Left hindlimb (tissue), 1 donor: ENCODE data around the gene RNASEL.
A peak's percentile ranks its signal among the peaks of the same experiment; 100 is the strongest.
"Not testable (repeated sequence)": the region's sequence is repeated elsewhere in the genome, so short reads cannot be mapped to it uniquely, and the experiment has no call there.

Experiments used
- DNase-seq: peaks from one replicate; pipeline ENCODE4 v3.0.0-alpha.2; 2018

RNASEL gene

GRCh38 chr1:182588500-182589396, at the start of gene RNASEL:
Gene RNASEL (minus strand): TSS chr1:182589256. CDS start chr1:182586806, 2,450 bp downstream.
- DNase-seq, result peak; percentile 83

DNA sequence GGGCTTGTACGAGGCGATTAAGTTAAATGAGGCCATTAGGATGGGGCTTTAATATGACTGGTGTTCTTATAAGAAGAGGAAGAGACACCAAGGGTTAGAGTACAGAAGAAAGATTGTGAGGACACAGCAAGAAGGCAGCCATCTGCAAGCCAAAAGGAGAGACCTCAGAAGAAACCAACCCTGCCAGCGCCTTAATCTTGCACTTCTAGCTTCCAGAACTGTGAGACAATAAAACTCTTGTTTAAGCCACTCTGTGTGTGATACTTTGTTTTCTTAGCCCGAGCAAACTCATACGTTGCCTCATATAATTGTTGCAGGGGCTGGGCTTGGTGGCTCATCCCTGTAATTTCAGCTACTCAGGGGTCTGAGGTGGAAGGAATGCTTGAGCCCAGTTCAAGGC, 48.7 kb upstream of the RNASEL start:
- DNase-seq, result no peak

- DNase-seq, result no peak
Measured at GRCh38 chr1:182635871-182636270, 46.8 kb upstream of the RNASEL start.

DNA sequence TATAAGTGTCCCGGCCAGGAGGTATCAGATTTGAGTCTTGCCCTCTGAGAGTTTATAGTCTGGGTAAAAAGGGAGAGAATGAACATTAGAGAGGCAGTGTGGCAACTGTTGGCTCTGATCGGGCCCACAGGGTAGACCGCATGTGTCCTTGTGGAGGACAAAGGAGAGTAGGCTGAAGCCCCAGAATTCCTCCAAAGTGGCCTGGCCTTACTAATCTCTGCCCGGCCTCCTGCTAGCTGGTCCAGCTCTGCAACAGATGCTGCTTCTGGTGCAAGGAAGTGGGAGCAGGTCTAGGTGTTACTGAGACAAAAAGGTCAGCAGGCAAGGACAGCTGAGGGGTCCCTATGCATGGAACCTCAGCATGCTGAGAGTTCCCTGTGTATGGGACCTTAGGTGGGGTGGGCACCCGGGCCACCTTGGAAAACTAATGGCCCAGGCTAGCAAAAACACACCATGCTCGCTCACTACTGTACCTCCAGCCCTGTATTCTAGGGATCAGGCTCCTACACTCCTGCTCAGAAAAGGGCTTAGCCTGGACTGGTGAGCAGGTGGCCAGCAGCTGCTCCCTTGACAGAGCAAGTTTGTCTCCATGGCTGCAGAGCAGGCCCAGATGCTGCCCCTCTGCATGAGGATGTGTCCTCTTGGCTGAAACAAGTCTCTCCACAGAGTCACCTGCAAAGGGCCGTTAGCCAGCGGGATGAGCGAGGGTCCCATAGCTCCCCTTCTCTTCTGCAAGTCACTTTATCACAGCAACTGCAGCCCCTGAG, 45.4 kb upstream of the RNASEL start:
- no peak for DNase-seq

- no peak for DNase-seq
Measured at GRCh38 chr1:182633657-182634281, 44.7 kb upstream of the RNASEL start.

DNA sequence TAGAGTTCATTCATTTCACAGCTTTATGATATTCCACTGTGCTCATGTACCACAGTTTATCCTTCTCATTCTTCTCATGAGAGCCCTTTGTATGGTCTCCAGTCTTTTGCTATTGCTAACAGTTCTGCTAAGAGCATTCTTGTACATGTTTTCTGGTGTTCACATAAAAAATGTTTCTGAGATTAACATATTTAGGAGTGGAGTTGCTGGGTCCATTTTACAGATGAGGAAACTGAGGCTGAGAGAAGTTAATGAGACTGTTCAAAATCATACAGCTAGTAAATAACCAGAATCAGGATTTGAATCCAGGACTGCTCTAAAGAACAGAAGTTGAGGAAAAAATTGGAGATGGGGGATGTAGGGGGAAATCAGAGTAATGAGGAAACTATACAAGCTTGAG, 44.0 kb upstream of the RNASEL start:
- DNase-seq, result no peak

DNA sequence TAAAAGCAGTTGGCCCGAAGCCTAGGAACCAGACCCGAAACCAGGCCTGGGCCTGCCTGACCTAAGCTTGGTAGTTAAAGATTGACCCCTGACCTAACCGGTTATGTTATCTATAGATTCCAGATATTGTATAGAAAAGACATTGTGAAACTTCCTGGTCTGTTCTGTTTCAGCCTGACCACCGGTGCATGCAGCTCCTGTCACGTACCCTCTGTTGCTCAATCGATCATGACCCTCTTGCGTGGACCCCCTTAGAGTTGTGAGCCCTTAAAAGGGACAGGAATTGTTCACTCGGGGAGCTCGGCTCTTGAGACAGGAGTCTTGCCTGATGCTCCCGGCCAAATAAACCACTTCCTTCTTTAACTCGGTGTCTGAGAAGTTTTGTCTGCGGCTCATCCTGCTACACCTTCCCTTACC, 43.4 kb upstream of the RNASEL start:
- not testable (repeated sequence) for DNase-seq

DNA sequence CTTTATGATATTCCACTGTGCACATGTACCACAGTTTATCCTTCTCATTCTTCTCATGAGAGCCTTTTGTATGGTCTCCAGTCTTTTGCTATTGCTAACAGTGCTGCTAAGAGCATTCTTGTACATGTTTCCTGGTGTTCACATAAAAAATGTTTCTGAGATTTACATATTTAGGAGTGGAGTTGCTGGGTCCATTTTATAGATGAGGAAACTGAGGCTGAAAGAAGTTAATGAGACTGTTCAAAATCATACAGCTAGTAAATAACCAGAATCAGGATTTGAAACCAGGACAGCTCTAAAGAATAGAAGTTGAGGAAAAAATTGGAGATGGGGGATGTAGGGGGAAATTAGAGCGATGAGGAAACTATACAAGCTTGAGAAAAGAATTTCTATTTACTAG, 42.9 kb upstream of the RNASEL start:
- DNase-seq, result no peak

DNA sequence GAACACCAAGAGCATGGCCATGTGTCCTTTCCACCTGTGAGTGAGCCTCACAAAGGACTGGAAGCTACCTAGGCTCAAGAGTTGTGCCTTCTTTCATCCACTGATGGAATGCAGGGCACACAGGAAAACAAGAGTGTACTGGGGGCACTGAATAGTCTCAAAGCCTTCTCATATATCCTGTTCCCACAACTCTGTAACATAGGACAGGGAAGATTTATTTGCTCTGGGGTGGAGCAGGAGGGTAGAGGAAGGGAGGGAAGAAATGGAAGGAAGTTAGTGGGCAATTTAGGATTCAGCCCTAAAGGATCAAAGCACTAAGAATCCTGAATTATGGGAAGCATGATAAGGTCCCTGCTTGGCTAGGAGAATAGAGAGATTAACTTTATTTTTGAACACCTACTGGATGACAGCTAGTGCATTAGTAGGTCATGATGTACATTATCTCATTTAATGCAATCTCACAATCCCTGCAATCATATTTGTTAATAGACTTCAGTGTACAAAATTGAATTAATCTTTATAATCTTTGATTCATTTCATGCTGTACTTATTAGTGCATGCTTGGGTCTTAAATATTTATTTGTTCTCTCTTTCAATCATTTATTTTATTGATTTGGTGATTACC, 42.1 kb upstream of the RNASEL start:
- DNase-seq, result no peak

GRCh38 chr1:182630586-182630985, 41.5 kb upstream of the RNASEL start:
- DNase-seq, result no peak

- no peak for DNase-seq
Measured at GRCh38 chr1:182629499-182630096, 40.5 kb upstream of the RNASEL start.

DNA sequence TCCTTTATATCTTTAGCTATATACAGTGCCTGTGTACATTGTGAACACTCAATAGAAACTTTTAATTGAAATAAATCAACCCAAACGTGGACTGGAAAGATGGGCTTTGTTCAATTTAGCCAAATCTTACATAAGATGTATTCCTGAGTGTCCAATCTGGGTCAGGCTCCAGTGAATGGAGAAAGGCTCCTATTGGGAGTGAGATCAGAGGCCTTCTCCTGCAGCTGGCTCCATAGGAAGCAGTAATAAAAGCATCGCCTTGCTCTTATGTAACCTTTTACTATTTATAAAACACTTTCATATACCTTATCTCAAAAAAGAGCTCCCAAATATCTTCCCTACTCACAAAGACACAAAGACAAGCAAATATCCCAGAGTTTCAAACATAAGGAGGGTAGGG, 40.0 kb upstream of the RNASEL start:
- no peak for DNase-seq

DNA sequence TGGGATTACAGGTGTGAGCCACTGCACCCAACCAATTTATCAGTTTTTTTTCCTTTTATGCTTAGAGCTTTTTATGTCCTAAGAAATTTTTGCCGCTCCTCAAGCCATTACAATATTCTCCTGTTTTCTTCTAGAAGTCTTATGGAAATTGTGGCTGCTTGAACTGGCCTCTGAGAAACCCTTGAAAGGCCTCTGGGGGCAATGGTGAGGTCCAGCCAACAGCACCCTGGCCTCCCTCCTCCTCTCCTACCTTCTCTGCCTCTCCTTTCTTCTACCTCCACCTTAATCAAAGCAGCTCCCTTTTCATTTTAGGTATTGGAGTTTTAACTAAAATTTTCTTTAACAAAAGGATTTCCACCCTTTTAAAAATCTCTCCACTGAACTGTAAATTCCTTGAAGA, 39.6 kb upstream of the RNASEL start:
- no peak for DNase-seq

- no peak for DNase-seq
Measured at GRCh38 chr1:182627622-182628021, 38.6 kb upstream of the RNASEL start.

DNA sequence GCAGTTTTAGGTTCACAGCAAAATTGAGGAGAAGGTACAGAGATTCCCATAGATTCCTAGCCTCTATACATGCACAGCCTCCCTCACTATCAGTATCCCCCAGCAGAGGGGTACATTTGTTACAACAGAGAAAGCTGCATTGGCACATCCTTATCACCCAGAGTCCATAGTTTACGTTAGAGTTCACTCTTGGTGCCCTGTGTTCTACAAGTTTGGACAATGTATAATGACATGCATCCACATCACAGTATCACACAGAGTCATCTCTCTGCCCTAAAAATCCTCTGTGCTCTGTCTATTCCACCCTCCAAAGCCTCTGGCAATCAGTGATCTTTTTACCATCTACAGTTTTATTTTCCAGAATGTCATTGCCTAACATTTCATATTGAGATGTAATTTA, 37.5 kb upstream of the RNASEL start:
- DNase-seq, result no peak

- no peak for DNase-seq
Measured at GRCh38 chr1:182625719-182626504, 36.9 kb upstream of the RNASEL start.

DNA sequence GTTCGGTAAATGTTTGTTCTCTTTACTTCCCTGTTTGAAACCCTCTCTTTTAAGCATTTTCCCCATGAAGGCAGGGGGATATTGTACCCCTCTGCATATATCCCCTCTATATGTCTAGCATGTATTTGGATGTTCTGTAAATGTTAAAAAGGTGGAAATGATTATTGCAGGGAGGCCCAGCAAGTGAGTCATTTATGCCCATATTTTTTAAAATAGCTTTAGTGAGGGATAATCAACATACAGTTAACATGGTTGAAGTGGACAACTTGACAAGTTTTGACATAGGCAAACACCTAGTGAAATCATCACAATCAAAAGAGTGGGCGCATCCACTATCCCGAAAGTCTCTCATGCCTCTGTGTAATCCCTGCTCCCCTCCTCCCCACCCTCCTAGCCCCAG, 36.0 kb upstream of the RNASEL start:
- DNase-seq, result no peak

GRCh38 chr1:182624577-182624976, 35.5 kb upstream of the RNASEL start:
- DNase-seq, result no peak

GRCh38 chr1:182622901-182623528, 34.0 kb upstream of the RNASEL start:
- peak; percentile 78 for DNase-seq

DNA sequence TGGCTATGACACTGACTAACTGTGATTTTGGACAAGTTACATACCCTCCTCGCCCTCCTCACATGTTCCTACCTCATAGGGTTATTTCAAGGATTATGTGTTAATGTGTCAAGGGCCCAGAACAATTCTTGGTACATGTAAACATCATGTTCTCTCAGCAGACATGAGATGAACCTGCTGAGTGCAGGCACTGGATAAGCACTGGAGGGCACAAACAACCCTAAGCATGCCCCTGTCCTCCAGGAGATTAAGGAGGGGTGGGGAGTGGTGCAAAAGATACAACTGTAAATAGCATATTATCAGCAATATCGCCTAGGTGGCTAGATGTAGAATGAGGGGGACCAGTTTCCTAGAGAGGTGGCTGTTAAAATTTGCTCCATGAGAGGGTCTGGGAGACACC, 32.9 kb upstream of the RNASEL start:
- DNase-seq, result no peak

DNA sequence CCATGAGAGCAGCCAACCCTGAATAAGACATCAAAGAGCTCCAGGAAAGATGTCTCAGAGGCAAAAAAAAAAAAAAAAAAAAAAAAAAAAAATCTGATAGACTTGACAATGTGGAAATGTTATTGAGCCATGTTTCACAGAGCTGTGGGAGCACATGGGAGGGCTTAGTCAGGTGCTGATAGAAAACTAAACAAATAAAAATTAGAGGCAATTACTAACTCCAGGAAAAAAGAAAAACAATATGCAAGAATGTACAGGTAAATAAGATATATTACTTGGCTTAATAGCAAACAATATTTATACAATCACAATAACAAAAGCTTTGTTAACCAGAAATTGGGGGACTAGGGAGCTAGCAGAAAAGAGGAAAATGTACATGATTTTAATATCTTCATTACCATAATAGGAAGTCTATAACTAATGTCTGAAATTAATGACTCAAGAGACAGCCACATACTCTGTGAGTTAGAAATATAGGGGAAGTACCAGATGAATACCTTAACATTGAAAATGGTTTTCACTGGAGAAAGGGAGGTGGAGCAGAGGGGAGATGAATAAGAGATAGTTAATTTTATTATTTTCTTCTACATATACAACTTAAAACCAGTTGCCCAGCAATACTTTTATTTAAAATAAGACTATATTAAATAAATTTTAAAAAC, 32.0 kb upstream of the RNASEL start:
- no peak for DNase-seq
